Measurements from ENCODE around the gene PVRIG. TPM values are rescaled to one million over a fixed set of nuclear protein-coding genes. Genes with fewer than 3 reads are reported as not detected.

The PVRIG gene
- total and polyA plus RNA-seq, 2 experiments from 2014 or later = 1.4 TPM; not detected in 1

Other genes starting within 250 kb of the PVRIG start
- 46.1 and 52.6 TPM in 2 replicates for gene AZGP1, start 243.9 kb upstream of the PVRIG start, total RNA-seq
- 44.3 and 73.6 TPM in 2 replicates for gene AZGP1, start 243.9 kb upstream of the PVRIG start, polyA plus RNA-seq
- gene ZKSCAN1, start 204.4 kb upstream of the PVRIG start, total RNA-seq = 41.1 and 44.0 TPM in 2 replicates
- gene ZKSCAN1, start 204.4 kb upstream of the PVRIG start, polyA plus RNA-seq = 27.0 and 29.2 TPM in 2 replicates
- gene ZSCAN21, start 170.2 kb upstream of the PVRIG start, total RNA-seq = 9.6 and 10.9 TPM in 2 replicates
- gene ZSCAN21, start 170.2 kb upstream of the PVRIG start, polyA plus RNA-seq = 11.7 and 12.8 TPM in 2 replicates
- gene ZNF3, start 138.2 kb upstream of the PVRIG start, total RNA-seq = 30.1 and 35.6 TPM in 2 replicates
- gene ZNF3, start 138.2 kb upstream of the PVRIG start, polyA plus RNA-seq = 20.7 and 28.3 TPM in 2 replicates
- gene COPS6, start 131.0 kb upstream of the PVRIG start, total RNA-seq = 41.9 and 53.7 TPM in 2 replicates
- 161 and 163 TPM in 2 replicates for gene COPS6, start 131.0 kb upstream of the PVRIG start, polyA plus RNA-seq
- 39.0 and 42.1 TPM in 2 replicates for gene MCM7, start 118.6 kb upstream of the PVRIG start, total RNA-seq
- gene MCM7, start 118.6 kb upstream of the PVRIG start, polyA plus RNA-seq = 49.3 and 57.5 TPM in 2 replicates
- gene AP4M1, start 118.3 kb upstream of the PVRIG start, total RNA-seq = 13.0 and 22.8 TPM in 2 replicates
- gene AP4M1, start 118.3 kb upstream of the PVRIG start, polyA plus RNA-seq = 17.4 and 22.0 TPM in 2 replicates
- 13.3 and 29.2 TPM in 2 replicates for gene TAF6, start 100.6 kb upstream of the PVRIG start, total RNA-seq
- 44.2 and 44.3 TPM in 2 replicates for gene TAF6, start 100.6 kb upstream of the PVRIG start, polyA plus RNA-seq
- gene CNPY4, start 100.3 kb upstream of the PVRIG start, total RNA-seq = 19.5 and 28.1 TPM in 2 replicates
- 21.3 and 27.4 TPM in 2 replicates for gene CNPY4, start 100.3 kb upstream of the PVRIG start, polyA plus RNA-seq
- 2.7 and 3.2 TPM in 2 replicates for gene MBLAC1, start 93.0 kb upstream of the PVRIG start, total RNA-seq
- gene MBLAC1, start 93.0 kb upstream of the PVRIG start, polyA plus RNA-seq = 3.7 and 4.5 TPM in 2 replicates
- gene LAMTOR4, start 71.0 kb upstream of the PVRIG start, total RNA-seq = 80.1 and 90.5 TPM in 2 replicates
- 198 and 228 TPM in 2 replicates for gene LAMTOR4, start 71.0 kb upstream of the PVRIG start, polyA plus RNA-seq
- 7.7 and 14.7 TPM in 2 replicates for gene TRAPPC14, start 61.2 kb upstream of the PVRIG start, total RNA-seq
- 18.5 and 22.3 TPM in 2 replicates for gene TRAPPC14, start 61.2 kb upstream of the PVRIG start, polyA plus RNA-seq
- gene GAL3ST4, start 51.3 kb upstream of the PVRIG start, total RNA-seq = 0.73 and 2.6 TPM in 2 replicates
- 3.3 and 4.3 TPM in 2 replicates for gene GAL3ST4, start 51.3 kb upstream of the PVRIG start, polyA plus RNA-seq
- gene GPC2, start 42.6 kb upstream of the PVRIG start, total RNA-seq = 2.0 and 5.3 TPM in 2 replicates
- gene GPC2, start 42.6 kb upstream of the PVRIG start, polyA plus RNA-seq = 3.2 and 4.1 TPM in 2 replicates
- 0.20 and 1.0 TPM in 2 replicates for gene STAG3, start 42.0 kb upstream of the PVRIG start, total RNA-seq
- 3.4 and 4.8 TPM in 2 replicates for gene STAG3, start 42.0 kb upstream of the PVRIG start, polyA plus RNA-seq
- not detected in 2 replicates for gene SPDYE3, start 87.8 kb downstream of the PVRIG start, total RNA-seq
- 3.3 and 3.4 TPM in 2 replicates for gene SPDYE3, start 87.8 kb downstream of the PVRIG start, polyA plus RNA-seq
- 17.8 and 33.2 TPM in 2 replicates for gene PILRB, start 138.2 kb downstream of the PVRIG start, total RNA-seq
- gene PILRB, start 138.2 kb downstream of the PVRIG start, polyA plus RNA-seq = 37.4 and 63.4 TPM in 2 replicates
- 0.24 and 2.2 TPM in 2 replicates for gene PILRA, start 153.5 kb downstream of the PVRIG start, total RNA-seq
- 1.1 and 3.0 TPM in 2 replicates for gene PILRA, start 153.5 kb downstream of the PVRIG start, polyA plus RNA-seq
- gene ZCWPW1, start 208.8 kb downstream of the PVRIG start, total RNA-seq = 1.8 and 2.2 TPM in 2 replicates
- 3.3 and 4.9 TPM in 2 replicates for gene ZCWPW1, start 208.8 kb downstream of the PVRIG start, polyA plus RNA-seq
- gene MEPCE, start 209.9 kb downstream of the PVRIG start, total RNA-seq = 20.9 and 23.1 TPM in 2 replicates
- 15.8 and 17.2 TPM in 2 replicates for gene MEPCE, start 209.9 kb downstream of the PVRIG start, polyA plus RNA-seq
- gene PPP1R35, start 216.5 kb downstream of the PVRIG start, total RNA-seq = 10.0 and 12.8 TPM in 2 replicates
- 39.6 and 50.3 TPM in 2 replicates for gene PPP1R35, start 216.5 kb downstream of the PVRIG start, polyA plus RNA-seq
- 0.13 and 0.72 TPM in 2 replicates for gene SPACDR, start 244.3 kb downstream of the PVRIG start, total RNA-seq
- 0.46 TPM in 1 of 2 replicates, not detected in the other for gene SPACDR, start 244.3 kb downstream of the PVRIG start, polyA plus RNA-seq